Stimulated activated CD4-positive, alpha-beta T cell treated with anti-CD3 and anti-CD28 coated beads, Interleukin-1b, Interleukin-23, amount 100 ng/mL, for 1 hour (primary cell): ENCODE measurements around the gene GABRA4.

Experiments used
- DNase-seq, 2 donors: peaks; one replicate each; pipeline ENCODE4 v3.0.0-alpha.2; 2020; ENCODE audit warnings: low read depth in 2 of 2

Gene GABRA4

GRCh38 chr4:46993075-46994006 is at the start of gene GABRA4:
Gene GABRA4, minus strand, starts transcription at chr4:46993581. Its CDS starts 157 bp downstream, at chr4:46993424.
- no peak for DNase-seq

DNA sequence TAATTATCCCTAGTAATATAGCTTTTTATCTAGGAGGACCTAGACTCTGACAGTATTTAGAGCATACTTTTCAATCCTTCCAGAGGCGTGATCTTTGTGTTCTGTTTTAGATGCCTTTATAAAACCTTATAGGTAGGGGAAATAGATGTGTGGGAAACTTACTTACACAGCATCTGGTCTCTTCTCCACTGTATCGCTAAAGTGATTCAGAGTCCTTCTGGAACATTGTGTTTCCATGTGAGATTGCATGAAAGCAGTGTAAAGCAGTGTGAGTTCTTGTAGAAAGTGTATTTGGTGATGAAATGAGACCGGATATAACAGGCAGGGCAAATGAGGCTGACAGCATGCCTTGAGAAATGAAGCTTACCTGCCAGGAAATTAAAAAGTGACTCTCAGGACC is 47.4 kb upstream of the GABRA4 start:
- DNase-seq, result no peak

- DNase-seq, result no peak
These were observed 44.9 kb upstream of the GABRA4 start for GRCh38 chr4:47038263-47038662.

DNA sequence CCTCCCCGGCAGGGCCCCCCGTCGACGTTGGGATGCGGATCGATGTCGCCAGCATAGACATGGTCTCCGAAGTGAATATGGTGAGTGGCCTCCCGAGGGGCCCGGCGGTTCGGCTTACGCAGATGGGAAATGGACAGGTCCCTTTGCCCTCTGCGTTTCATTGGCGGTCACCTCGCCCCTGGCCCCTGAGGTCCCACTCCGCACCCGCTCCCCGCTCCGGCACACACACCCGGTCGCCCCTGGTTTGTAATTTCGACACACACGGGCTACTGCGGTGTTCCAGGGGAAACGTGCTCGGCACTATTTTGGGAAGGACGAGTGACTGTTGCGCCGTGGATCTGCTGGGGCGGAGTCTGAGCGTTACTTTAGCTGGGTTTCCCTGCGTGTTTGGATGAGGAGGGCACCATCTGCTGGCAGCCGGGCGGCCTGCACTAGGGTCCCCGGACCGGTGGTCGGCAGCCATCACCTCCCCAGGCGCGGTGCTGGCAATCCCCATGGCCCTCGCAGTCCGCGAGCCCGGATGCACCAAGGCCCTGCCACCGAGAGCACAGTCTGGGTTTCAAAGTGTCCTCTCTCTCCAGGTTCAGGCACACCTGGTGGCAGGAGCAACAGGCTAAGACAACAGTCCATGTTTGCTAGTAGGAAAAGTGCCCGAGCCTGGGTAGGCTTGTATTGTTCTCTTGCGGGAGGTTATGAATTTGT is 39.2 kb upstream of the GABRA4 start:
- DNase-seq, result no peak

GRCh38 chr4:47031751-47032404 is 38.5 kb upstream of the GABRA4 start:
- no peak for DNase-seq

DNA sequence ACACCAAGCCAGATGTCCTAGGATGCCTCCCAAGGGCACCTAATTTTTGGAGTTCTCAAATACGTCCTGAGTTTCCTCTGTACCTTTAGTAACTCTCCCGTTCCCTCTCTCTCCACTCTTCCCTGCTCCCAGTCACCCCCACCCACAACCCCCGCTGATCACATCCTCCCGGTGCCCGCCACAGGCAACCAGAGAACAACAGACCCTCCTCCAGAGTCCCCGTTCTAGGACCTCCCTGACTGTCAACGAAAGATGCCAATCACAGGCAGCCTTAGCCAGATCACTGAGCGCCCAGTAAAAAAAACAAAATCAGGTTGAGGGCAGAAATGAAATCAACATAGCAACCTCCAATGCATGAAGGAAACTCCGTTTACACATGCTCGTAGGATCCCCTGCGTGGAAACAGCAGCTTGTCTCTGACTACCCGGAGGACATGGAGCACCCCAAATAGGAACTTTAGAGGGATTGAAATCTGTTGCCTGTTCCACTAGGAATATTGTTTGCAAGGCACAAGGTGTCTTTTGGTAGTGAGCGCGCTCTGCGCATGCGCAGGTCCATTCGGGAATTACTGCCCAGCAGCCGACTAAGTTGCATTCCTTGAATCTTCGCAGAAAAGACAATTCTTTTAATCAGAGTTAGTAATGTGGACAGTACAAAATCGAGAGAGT is 37.8 kb upstream of the GABRA4 start, which contains the start of gene GABRB1:
Gene GABRB1, plus strand, starts transcription at position 557 of the 668 bp plus-strand sequence.
- DNase-seq, result no peak

DNA sequence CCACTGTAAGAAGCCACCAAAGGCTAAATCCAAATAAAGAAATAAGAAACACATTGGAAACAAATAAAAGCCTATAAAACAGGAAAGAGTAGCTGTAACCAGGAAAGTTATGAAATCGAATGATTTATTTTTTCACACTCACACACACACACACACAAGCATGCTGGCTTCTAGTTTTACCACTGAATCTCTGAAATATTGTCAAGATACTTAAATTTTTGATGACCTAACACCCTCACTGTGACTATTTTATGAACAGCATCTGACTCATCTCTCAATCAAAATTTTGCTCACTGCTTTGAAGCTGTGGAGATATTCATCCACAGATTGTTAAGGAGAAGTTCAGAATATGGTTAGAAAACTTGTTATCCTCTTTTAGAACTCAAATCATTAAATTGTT is 24.1 kb upstream of the GABRA4 start:
- DNase-seq, result no peak

DNA sequence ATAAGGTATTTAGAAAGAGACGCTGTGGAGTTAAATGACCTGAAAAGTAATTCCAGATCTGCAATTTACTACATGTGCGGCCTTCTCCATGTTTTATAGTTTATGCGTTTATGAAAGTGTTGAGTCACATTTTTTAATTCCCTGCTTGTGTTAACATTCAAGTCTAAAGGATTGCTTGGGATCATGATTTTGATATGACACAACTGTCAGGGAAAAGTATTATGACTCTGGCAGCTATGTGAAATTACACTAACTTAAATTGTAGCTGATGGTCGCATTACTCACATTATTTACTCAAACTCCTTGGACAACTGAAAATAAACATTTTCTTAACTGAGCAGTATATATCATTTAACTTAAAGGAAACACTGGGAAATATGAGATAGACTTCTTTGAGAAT is 23.7 kb upstream of the GABRA4 start:
- DNase-seq, result no peak

- DNase-seq, result no peak
These were observed 20.0 kb upstream of the GABRA4 start for GRCh38 chr4:47013373-47013772.

DNA sequence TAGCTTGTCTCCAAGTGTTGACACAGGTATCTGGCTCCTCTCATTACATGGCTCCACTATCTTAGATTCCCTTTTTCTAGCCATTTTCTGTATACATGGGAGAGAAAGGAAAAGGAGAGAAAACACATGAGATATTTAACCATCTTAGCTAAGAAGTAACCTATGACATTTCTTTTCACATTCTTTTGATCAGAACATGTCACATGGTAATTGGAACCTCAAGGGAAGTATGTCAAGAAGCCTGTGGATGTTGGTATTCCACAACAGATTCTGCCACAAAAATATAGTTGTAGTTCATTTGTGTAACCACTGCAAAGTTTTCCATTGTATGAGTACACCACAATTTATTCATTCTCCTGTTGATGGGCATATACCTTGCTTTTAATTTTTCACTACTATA is 19.3 kb upstream of the GABRA4 start:
- no peak for DNase-seq

DNA sequence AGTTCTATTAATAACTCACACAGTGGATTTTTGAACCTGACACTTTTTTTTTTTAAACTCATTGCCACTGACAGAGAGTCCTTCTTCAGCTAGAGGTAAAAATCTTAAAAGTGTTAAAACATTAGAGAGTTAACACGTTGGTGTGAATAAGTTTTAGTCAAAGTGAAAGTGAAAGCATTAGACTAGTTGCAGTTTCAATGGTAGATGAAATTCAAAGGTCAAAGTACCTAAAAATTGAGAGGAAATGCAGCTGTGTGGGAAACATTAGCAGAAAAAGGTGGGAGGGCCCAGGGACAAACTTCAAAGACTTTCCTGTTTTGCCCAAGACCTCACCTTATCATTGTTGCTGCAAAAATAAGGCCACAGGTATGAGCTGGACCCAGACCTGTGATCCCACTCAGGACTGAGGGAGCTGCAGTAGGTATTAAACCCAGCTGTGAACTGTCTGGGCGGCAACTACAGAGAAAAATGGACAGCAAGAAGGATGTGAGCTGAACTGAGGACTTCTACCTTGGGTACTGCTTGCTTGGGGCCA is 17.6 kb upstream of the GABRA4 start:
- no peak for DNase-seq

DNA sequence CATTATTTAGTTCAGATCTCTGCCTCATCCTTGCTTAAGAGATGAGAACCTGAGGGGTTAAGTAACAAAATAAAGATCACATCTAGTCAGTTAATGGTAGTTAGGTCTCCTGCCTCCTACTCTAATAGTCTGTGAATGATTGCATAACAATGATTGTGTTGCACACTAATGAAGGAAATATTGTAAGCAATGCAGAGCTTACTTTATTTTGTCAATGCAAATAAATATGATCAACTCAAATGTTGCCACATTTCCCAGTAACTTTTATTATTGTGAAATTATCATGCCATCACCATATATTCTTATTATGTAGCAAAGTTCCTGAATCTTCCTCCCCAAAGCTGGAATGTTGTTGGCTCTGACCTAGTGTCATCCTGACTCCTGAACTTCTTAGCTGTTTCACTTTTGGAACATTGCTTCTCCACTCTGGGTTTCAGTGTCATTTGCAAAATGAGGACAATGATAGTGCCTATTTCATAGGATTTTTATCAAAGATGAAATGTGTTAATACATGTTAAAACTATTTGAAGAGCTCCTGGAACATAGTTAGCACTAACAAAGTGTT is 17.0 kb upstream of the GABRA4 start:
- no peak for DNase-seq

DNA sequence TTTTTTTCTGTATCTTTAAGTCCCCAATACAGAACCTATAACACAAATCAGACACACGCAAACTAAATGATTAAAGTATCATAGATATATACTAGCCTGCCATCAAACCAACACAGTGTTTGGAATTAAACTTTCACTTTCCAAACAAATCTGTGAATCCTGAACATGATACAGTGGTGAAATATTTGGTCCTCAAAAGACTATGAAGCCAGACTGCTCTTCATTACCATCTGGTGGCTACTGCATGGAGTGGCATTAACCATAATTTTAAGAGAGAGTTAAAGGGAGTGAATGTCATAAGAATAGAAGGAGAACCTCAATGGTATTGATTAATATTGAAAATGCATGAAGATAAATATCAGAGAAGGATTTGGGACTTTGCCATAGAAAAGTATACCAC is 9.2 kb upstream of the GABRA4 start:
- DNase-seq, result no peak

GRCh38 chr4:47000406-47000805 is 7.0 kb upstream of the GABRA4 start:
- DNase-seq, result no peak

GRCh38 chr4:46999566-46999965 is 6.2 kb upstream of the GABRA4 start:
- no peak for DNase-seq

GRCh38 chr4:46994007-46994405 is 625 bp upstream of the GABRA4 start:
- no peak for DNase-seq

DNA sequence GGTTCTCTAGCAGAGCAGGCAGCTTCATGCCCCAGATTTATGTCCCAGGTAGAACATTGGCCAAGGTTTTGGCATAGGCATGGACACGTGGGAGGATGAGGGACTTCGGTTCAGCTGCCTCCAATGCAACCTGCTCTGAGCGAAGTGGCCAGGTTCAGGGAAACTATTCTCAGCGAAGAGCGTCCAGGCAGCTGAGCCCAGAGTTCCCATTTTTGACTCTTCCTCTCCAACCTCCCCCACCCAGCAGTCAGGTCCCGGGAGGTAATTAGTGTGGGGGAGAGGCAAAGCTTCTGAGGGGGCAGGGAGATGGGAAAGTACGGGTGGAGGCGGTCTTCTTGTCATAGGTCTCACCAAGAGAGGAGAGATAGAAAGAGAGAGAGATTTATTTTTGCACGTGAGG is 1.0 kb downstream of the GABRA4 start:
- no peak for DNase-seq

DNA sequence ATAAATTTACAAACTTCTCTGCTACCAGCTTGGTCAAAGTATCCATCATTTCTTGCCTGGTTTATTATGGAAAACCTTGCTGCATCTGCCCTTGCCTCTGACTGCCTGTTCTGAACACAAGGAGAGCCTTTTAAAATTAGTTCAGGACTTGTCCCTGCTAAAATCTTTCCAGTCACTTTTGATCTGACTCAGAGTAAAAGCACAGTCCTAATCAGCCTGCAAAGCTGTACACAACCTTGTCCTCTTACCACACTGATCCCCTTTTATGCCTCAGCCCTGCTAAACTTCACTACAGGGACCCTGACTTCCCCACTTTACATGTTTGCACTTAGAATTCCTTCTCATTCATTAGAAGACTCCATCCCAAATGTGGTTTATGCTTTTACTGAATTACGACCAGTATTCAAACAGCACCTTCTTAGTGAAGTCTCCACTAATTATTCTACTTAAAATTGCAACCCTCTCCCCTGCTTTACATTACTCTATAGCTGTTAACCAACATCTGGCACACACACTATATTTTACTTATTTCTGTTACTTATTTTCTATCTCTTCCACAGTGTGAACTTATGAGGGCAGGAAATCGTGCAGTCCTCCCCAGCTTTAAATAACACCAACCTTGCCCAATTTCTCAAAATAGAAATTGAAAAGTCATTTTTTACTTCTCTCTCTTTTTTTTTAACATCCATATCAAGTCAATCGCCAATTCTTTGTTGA is 6.3 kb downstream of the GABRA4 start:
- DNase-seq, result no peak

DNA sequence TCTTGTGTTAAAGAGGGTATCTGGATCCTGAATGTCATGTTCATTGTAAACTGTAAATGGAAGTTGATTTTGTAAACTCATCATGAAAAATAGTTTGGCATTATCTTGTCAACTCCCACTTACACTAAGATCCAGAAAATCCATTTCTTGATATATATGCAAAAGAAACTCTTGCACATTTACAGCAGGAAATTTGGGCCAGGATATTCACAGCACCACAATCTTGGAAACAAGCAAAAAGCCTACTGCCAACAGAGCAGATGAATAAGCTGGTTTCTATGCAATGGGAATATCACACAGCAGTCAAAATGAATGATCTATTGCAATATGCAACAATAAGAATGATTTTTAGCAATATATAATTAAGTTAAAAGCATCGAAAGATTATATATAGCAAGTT is 8.6 kb downstream of the GABRA4 start:
- no peak for DNase-seq

GRCh38 chr4:46980851-46981250 is 12.5 kb downstream of the GABRA4 start:
- no peak for DNase-seq

DNA sequence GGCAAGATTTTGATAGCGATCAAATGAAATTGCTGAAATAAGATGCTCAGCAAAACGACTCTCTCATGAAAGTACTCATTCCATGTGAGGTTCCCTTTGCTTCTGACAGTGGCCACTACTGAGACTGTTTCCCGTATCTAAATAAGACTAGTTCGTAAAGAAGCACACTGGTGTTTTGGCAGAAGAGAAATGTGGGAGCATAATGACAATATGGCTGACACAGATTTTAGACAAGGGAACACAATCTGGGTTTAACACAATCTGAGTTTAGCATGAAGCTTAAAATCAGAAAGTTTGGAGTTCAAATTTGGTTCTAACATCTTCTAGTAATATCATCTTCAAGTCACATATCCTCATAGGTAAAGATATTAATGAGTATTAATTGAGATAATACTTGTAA is 13.7 kb downstream of the GABRA4 start:
- no peak for DNase-seq
